HCT116 (cell line): Measurements from ENCODE around the gene SPDYE3.
"Not testable (repeated sequence)": the region's sequence is repeated elsewhere in the genome, so short reads cannot be mapped to it uniquely, and the experiment has no call there.

ENCODE experiments used
- ATF3 ChIP-seq: IDR thresholded peaks from 2 replicates; pipeline ENCODE4 v1.6.1; 2012
- CTCF ChIP-seq, 3 experiments: fragments of 200-600 bp in 1 of 3; sonication (generic) in 1 of 3; IDR thresholded peaks in 2 of 3; conservative IDR thresholded peaks in 1 of 3; 2 replicates each; pipeline ENCODE4 v1.5.1; 2012 to 2017; ENCODE audit warnings: low read depth in 2 of 3, low read length in 2 of 3, antibody characterized with exemption in 1 of 3, borderline replicate concordance in 1 of 3, control low read depth in 1 of 3, mild to moderate bottlenecking in 1 of 3, mixed read lengths in 1 of 3, mixed run types in 1 of 3, moderate library complexity in 1 of 3; ENCODE audit not compliant: insufficient read depth in 1 of 3
- POLR2A ChIP-seq: IDR thresholded peaks from 2 replicates; pipeline ENCODE4 v1.7.0; 2011; ENCODE audit warnings: borderline replicate concordance; ENCODE audit not compliant: insufficient read depth, insufficient read length; ENCODE audit errors: extremely low read depth
- POLR2AphosphoS5 ChIP-seq: IDR thresholded peaks from 2 replicates; pipeline ENCODE4 v1.6.1; 2011; ENCODE audit warnings: mild to moderate bottlenecking, low read depth, low read length, moderate library complexity
- REST ChIP-seq: IDR thresholded peaks from 2 replicates; pipeline ENCODE4 v1.6.1; 2012; ENCODE audit warnings: low read depth
- SP1 ChIP-seq: IDR thresholded peaks from 2 replicates; pipeline ENCODE4 v1.6.1; 2012; ENCODE audit warnings: low read depth
- TCF7L2 ChIP-seq: IDR thresholded peaks from 2 replicates; pipeline ENCODE4 v1.7.0; 2011; ENCODE audit warnings: borderline replicate concordance, inconsistent platforms; ENCODE audit not compliant: insufficient read depth, insufficient read length; ENCODE audit errors: extremely low read depth

DNA sequence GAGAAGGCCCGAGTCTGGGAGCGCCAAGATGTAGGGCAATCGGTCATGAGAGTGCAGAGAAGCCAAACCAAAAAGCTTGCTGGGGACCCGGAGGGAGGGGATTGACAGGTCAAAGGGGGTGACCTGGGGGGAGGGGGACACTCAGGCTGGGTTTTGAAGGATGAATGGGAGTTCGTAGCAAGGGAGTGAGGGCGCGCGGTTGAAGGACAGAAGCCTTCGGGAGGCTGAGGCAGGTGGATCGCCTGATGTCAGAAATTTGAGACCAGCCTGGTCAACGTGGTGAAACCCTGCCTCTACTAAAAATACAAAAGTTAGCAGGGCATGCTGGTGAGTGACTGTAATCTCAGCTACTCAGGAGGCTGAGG, 35.0 kb upstream of the SPDYE3 start:
- not testable (repeated sequence) for TF ChIP-seq ATF3; CTCF (IDR thresholded peaks at IDR 0.05 in 2 of 3, conservative IDR thresholded peaks at IDR 0.05 in 1 of 3; ENCODE audit: borderline replicate concordance in 1 of 3, insufficient read depth in 1 of 3, low read depth in 2 of 3, low read length in 2 of 3); SP1; POLR2A; POLR2AphosphoS5; TCF7L2; REST
